Fibroblast of upper back skin (primary cell): ENCODE results near the gene PALB2.

Source experiments
- DNase-seq: peaks from one replicate; pipeline ENCODE4 v3.0.0-alpha.2; 2013

The PALB2 gene

GRCh38 chr16:23640931-23641765 is at the start of gene PALB2, which contains the start of gene DCTN5:
TSS of gene PALB2 (minus strand) at chr16:23641310. CDS start at chr16:23641157, 153 bp downstream.
TSS of gene DCTN5 (plus strand) at chr16:23641466. CDS start at chr16:23641543, 77 bp downstream.
- peak; percentile 93 for DNase-seq

GRCh38 chr16:23689442-23690187 is 48.5 kb upstream of the PALB2 start:
- no peak for DNase-seq

DNA sequence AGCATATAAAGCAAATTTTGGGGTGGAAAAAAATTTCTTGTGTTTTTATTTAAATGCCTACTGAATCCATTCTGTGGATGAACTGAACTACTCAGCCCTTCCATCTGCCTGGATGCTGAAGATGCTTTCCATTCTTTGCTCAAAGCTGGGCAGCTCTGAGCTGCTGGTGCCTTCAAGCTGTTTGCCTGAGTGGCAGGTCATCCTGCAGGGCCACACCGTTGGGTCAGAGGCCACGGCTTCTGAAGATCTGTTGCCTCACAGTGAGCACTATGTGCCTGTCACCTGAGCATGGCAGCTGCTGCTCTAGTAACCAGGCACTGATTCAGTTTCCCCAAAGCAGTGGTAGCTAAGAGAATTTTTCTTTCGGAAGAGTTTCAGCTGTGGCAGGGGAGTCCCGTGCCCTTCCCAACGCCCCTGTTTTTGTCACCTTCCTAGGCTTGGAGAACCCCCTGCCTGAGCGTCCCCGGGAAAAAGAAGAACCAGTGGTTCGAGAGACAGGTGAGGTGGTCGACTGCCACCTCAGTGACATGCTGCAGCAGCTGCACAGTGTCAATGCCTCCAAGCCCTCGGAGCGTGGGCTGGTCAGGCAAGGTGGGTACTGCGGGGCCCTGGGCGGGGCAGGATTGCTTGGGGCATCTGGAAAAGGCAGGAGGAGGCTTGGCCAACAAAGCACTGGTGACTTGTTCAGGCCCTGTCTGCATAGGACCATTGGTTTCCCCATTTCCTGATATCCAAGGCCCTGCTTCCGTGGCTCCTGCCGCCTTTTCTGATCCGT is 46.1 kb upstream of the PALB2 start:
- no peak for DNase-seq

DNA sequence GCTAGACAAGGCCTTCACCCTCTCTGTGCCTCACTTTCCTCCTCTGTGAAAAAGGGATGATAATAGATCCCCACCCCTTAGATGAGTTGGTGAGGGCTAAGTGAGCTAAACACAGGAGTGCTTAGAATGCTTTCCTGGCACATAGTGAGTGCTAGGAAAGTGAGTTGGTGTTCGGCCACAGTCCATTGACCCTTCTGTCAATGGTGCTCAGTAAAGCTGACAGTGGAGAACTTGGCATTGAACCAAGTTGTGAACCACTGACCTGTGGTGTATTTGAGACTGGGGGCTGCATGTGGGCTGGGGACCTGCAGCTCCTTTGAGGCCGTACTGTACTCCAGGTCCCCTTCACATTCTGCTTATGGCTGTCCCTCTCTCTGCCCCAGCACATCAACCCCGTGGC is 42.4 kb upstream of the PALB2 start:
- DNase-seq, result no peak

GRCh38 chr16:23682181-23682580 is 41.1 kb upstream of the PALB2 start:
- peak; percentile 13 for DNase-seq

GRCh38 chr16:23679986-23680336 is 38.9 kb upstream of the PALB2 start:
- no peak for DNase-seq

DNA sequence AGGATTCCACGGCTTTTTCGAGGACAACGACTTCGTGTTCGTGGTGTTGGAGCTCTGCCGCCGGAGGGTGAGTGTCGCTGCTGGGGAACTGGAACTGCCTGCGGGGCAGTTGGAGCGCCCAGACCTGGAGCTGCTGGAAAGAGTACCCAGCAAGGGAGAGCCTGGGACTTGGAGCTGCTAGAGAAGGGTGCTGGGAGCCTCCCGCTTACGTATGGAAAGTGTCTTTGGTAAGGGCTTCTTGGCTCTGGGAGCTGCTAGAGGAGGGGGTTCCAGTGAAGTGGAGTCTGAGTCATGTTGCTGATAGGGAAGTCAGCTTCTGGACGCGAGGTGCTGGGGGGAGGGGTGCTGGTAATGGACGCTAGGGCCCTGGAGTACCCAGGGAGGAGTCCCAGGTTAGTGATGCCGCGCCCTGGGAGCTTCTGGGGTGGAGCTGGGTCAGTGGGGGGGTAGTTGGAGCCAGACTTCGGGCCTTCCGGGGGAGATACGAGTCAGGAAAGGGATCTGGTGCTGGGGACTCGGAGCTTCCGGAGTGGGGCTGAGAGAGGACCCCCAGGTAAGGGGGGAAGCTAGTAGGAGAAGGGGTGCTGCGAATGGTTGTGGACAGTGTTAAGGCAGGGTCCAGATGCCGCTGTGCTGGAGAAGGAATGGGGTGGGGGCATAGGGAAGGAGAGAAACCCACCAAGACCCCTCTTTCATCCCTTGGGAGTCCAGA is 38.3 kb upstream of the PALB2 start:
- DNase-seq, result peak; percentile 23

GRCh38 chr16:23678430-23679273 is 37.5 kb upstream of the PALB2 start, which contains the start of gene PLK1:
TSS of gene PLK1 (plus strand) at chr16:23678889. CDS start at chr16:23678933, 44 bp downstream.
- peak; percentile 77 for DNase-seq

- DNase-seq, result no peak
These were observed 35.9 kb upstream of the PALB2 start for GRCh38 chr16:23676924-23677480.

DNA sequence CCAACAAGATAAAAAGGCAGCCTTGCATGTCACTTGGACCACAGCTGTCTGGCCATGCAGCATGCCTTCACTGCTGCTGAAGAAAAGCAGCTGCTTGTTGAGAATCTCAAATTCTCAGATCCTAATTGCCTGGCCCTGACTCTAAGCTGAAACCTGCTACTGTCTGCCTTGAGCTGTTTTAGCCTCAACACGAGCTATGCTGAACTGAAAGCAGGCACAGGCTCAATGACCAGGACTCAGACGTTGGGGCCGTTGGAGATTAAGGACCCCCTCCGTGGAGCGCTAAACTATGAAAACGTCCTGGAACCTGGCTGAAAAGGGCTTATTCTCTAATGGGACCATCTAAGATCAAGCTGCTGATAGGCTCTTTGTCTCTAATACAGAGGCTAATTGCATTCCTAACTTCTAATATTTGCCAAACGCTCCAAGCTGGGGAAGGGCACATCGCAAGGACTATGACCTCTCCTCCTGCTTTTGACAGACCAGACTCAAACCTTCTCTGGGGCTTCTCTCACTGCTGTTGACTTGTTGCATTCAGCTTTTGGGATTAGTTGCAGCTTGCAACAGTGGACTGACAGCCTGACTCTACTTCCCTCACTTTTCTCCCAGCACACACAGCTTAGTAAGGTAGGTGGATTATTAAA is 33.0 kb upstream of the PALB2 start:
- no peak for DNase-seq

GRCh38 chr16:23670137-23670776 is 29.1 kb upstream of the PALB2 start:
- DNase-seq, result peak; percentile 85

DNA sequence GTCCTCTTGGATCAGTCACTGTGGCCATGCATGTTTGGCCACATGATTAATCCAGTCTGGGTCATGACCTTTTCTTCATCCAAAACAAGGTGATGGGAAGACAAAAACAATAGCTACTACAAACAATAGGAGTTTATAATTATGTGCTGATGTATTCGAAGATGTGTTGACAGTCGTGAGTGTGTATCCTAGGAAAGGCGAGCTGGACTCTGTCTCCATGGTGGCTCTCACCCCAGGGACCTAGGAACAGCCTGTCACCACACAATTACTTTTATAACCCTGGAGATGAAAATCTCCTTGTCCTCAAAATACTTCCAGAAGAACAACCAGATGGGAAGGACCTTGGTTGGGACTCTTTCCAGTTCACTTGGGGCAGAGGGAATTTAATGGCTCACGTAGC is 27.8 kb upstream of the PALB2 start:
- DNase-seq, result no peak

DNA sequence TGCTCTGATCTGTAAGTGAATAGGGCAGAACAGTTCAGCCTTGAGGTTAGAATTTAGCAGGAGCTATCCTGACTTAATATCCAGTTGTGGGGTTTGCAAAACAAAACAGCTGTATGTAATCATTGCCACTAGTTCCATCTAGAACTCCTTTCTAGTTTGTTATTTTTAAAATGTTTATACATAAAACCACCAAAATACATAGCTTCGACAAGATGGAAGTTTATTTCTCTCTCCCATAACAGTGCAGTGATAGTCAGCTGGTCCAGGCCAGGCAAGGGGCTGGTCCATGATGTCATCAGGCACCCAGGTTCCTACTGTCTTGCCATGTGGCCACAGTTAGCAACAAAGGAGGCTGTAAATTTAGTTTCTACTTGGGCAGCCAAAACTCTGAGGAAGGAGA is 27.1 kb upstream of the PALB2 start:
- DNase-seq, result no peak

DNA sequence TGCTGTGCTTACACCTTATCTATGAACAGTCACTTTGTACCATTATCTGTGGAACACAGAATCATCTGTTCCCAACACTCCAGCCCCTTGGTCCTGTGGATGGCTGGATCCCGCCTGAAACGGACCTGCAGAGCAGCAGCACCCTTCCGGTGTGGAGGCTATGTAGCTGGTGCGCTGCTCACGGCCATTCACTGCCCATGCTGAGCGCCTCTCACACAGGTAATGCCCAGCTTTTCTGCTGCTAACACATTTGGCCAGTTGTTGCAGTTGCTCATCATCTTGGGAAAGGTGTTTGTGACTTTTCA is 26.2 kb upstream of the PALB2 start:
- no peak for DNase-seq

DNA sequence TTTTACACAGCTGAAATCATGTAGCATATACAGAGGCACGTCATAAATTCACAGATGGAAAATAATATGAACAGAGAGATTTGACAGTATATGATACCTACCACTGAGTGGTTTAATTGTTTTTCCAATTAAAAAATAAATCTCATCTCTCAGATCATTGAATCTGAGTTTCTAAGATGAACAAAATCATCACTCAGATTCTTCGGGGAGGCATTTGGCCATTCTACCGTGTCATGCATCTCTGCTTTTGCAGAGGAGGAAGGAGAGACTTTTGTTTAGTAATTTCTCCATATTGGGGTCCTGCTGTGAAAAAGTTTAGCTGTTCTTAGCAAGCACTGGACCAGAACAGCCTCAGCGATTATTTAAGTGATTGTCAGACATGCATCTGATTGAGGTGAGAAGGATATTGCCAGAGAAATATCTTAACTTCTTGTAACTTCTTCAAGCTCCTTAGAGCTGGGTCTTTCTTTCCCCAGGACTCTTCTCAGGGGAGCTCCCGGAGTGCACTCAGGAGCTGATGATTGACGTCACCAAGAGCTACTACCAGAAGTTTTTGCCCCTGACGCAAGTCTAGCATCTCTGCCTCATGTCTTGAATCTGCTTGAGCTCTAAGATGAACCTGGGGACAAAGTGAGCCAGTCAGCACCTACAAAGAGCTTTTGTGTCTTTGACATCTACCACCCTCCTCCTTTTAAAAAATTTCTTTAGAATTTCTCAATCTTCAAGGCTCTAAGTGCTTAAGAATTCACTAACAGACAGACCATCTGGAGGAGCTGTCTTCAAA is 25.7 kb upstream of the PALB2 start:
- DNase-seq, result no peak

GRCh38 chr16:23663918-23664317 is 22.8 kb upstream of the PALB2 start:
- DNase-seq, result no peak

DNA sequence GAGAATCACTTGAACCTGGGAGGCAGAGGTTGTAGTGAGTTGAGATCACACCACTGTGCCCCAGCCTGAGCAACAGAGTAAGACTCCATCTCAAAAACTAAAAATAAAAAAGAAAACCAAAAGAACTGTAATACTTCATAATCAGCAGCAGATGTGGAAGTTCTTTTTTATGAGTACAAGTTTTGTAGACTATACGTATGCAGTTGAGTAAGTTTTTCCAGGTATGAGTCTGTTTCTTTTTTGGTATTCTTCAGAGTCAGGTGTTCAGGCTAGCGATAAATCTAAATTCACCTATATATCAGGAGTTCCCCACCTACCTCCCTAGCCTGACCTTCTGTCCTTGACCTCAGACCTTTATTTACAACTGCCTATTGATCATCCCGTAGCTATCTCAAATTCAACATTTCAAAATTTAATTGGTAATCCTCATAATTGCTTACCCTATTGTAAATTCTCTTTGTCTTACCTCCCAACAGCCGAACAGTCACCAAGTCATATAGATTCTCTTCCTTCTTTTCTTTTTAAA is 10.9 kb upstream of the PALB2 start:
- no peak for DNase-seq

DNA sequence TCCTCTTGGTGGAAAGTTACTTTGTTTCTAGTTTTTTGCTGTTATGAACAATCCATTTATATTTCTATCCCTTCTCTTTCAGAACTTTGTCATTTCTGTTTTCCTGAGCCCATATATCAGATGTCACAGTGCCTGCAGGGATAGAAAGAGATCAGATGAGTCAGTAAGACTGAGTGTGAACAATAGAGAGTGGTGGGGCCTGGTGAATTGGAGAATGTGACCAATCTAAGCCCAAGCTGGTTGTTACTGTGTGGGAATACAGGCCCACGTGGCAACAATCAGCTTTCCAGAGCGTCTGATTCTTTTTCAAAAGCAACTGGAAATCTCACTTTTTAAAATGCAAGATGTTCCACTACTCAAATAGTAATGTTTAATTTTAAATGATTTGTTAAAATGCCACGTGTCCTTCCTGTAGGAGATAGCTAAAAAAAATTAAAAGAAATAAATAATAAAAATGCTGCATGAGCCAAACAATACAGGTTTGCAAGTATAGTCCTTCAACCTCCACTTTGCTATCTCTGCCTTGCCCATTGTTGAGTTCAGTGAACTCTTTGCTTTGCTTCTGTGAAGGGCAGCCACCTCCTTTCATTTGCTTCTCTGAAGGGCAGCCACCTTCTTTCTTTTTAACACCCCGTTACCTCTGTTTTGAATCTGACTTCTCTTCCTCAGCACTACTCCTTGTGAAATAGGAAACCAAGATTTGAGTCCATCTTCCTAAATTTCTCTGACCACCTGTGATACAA is 9.7 kb upstream of the PALB2 start:
- no peak for DNase-seq
